Panc1 (cell line): ENCODE results near the gene UBXN6.

Experiments used
- CTCF ChIP-seq: fragments of 450-650 bp; IDR thresholded peaks from 2 replicates; pipeline ENCODE4 v1.5.1; 2017; ENCODE audit warnings: mild to moderate bottlenecking
- POLR2AphosphoS5 ChIP-seq: IDR thresholded peaks from 2 replicates; pipeline ENCODE4 v1.6.1; 2012; ENCODE audit warnings: mild to moderate bottlenecking, low read depth, low read length, moderate library complexity
- REST ChIP-seq, 2 experiments: IDR thresholded peaks; 2 replicates each; pipeline ENCODE4 v1.6.1; 2011 to 2012; ENCODE audit warnings: low read depth in 2 of 2, control low read depth in 1 of 2, low read length in 1 of 2, mild to moderate bottlenecking in 1 of 2, moderate library complexity in 1 of 2; ENCODE audit not compliant: insufficient read depth in 1 of 2
- SIN3A ChIP-seq: IDR thresholded peaks from 2 replicates; pipeline ENCODE4 v1.6.1; 2012; ENCODE audit warnings: low read depth, mild to moderate bottlenecking, low read length, moderate library complexity, borderline replicate concordance; ENCODE audit not compliant: insufficient read depth
- TCF7L2 ChIP-seq: IDR thresholded peaks from 2 replicates; pipeline ENCODE4 v1.6.1; 2011; ENCODE audit warnings: mild to moderate bottlenecking, low read depth, low read length, inconsistent platforms

DNA sequence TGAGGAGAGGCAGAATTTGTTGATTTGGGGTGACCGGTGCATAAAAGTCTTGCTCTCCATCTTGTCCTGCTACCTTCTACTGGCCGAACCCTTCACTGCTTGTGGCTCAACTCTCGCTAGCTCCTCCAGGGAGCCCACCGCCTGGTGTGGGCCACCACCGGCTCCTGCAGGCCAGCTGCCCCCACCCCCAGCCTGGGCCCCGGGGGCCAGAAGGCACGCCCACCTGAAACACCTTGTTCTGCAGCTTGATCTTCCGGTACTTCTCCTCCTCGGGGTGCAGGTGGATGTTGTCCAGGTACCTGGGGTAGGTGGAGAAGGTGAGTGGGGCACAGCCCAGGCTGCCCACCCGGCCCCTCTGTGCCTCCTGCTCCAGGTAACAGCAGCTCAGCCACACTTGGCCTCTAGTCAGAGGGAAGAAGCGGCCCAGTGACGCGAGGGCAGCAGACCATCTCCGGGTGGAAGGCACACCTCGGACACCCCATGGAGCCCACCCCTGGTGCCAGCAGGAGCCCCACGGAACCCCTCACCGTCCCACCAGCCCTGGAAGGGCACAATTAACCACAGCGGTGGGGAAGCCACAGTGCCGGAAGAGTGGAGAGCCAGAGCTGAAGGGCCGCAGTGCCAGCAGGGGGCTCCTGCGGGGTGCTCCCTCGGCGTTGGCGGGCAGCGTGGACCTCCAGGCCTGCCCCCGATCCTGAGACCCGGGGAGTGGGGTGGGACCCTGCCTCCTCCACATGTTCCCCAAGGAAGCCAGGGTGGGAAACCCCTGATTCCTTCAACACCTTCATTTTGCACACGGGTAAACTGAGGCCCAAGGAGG, 10.1 kb downstream of the UBXN6 start:
- TF ChIP-seq SIN3A (no peak), REST (IDR thresholded peaks at IDR 0.05; ENCODE audit: insufficient read depth in 1 of 2, low read depth in 2 of 2, low read length in 1 of 2) (no peak), CTCF (no peak), POLR2AphosphoS5 (no peak), TCF7L2 (no peak)
